Neural progenitor cell (in vitro differentiated cells): ENCODE data around the gene EXOSC1.

Source experiments
- CTCF ChIP-seq: fragments of 200-600 bp; sonication (generic); IDR thresholded peaks from 2 replicates; pipeline ENCODE4 v1.5.1; 2017; ENCODE audit warnings: antibody characterized with exemption, mild to moderate bottlenecking
- EZH2 ChIP-seq: fragments of 200-600 bp; sonication (generic); IDR thresholded peaks from 2 replicates; pipeline ENCODE4 v1.6.1; 2017; ENCODE audit warnings: antibody characterized with exemption, mild to moderate bottlenecking, moderate library complexity
- EZH2phosphoT487 ChIP-seq: fragments of 200-600 bp; sonication (generic); IDR thresholded peaks from 2 replicates; pipeline ENCODE4 v1.6.1; 2017; ENCODE audit warnings: antibody characterized with exemption

GRCh38 chr10:97406064-97406463, 39.7 kb downstream of the EXOSC1 start:
- TF ChIP-seq EZH2phosphoT487 (no peak), CTCF (no peak), EZH2 (no peak)
